ENCODE measurements around the gene SMIM14.
"Not testable (repeated sequence)": the region's sequence is repeated elsewhere in the genome, so short reads cannot be mapped to it uniquely, and the experiment has no call there.

Gene SMIM14

GRCh38 chr4:39642885-39643552 lies 4.4 kb upstream of the SMIM14 start:
- no peak for DNase-seq

GRCh38 chr4:39641451-39641850 lies 2.8 kb upstream of the SMIM14 start:
- DNase-seq, result no peak

GRCh38 chr4:39637586-39638353 lies 895 bp downstream of the SMIM14 start:
- DNase-seq, result no peak

GRCh38 chr4:39637221-39637585 lies 1.5 kb downstream of the SMIM14 start:
- no peak for DNase-seq

- no peak for DNase-seq
These were observed 2.0 kb downstream of the SMIM14 start for GRCh38 chr4:39636531-39637184.

GRCh38 chr4:39635023-39635422 lies 3.6 kb downstream of the SMIM14 start:
- no peak for DNase-seq

- no peak for DNase-seq
These were observed 7.0 kb downstream of the SMIM14 start for GRCh38 chr4:39631700-39632079.

- no peak for DNase-seq
These were observed 11.3 kb downstream of the SMIM14 start for GRCh38 chr4:39627413-39627812.

GRCh38 chr4:39626913-39627312 lies 11.8 kb downstream of the SMIM14 start:
- no peak for DNase-seq

GRCh38 chr4:39626261-39626660 lies 12.4 kb downstream of the SMIM14 start:
- no peak for DNase-seq

- DNase-seq, result no peak
These were observed 17.1 kb downstream of the SMIM14 start for GRCh38 chr4:39621582-39621981.

- DNase-seq, result no peak
These were observed 17.9 kb downstream of the SMIM14 start for GRCh38 chr4:39620551-39621313.

GRCh38 chr4:39617534-39617933 lies 21.1 kb downstream of the SMIM14 start:
- DNase-seq, result no peak

GRCh38 chr4:39616651-39617050 lies 22.0 kb downstream of the SMIM14 start:
- DNase-seq, result no peak

GRCh38 chr4:39616112-39616511 lies 22.6 kb downstream of the SMIM14 start:
- not testable (repeated sequence) for DNase-seq

GRCh38 chr4:39614487-39615162 lies 24.0 kb downstream of the SMIM14 start:
- no peak for DNase-seq

GRCh38 chr4:39613093-39613656 lies 25.5 kb downstream of the SMIM14 start:
- no peak for DNase-seq

GRCh38 chr4:39609454-39609931 lies 29.2 kb downstream of the SMIM14 start:
- DNase-seq, result no peak

GRCh38 chr4:39608451-39608850 lies 30.2 kb downstream of the SMIM14 start:
- DNase-seq, result no peak

GRCh38 chr4:39606747-39607146 lies 31.9 kb downstream of the SMIM14 start:
- no peak for DNase-seq

GRCh38 chr4:39597695-39598381 lies 40.8 kb downstream of the SMIM14 start:
- DNase-seq, result no peak

GRCh38 chr4:39596971-39597370 lies 41.7 kb downstream of the SMIM14 start:
- DNase-seq, result no peak

Data from activated CD4-positive, alpha-beta T cell treated with anti-CD3 and anti-CD28 coated beads for 1 hour (primary cell).